ENCODE results near the gene MYO1E. TPM values are rescaled to one million over a fixed set of nuclear protein-coding genes. Genes with fewer than 3 reads are reported as not detected.
"Not testable (repeated sequence)": the region's sequence is repeated elsewhere in the genome, so short reads cannot be mapped to it uniquely, and the experiment has no call there.

MYO1E gene
- total RNA-seq, 1 donor = 93.5 TPM

DNA sequence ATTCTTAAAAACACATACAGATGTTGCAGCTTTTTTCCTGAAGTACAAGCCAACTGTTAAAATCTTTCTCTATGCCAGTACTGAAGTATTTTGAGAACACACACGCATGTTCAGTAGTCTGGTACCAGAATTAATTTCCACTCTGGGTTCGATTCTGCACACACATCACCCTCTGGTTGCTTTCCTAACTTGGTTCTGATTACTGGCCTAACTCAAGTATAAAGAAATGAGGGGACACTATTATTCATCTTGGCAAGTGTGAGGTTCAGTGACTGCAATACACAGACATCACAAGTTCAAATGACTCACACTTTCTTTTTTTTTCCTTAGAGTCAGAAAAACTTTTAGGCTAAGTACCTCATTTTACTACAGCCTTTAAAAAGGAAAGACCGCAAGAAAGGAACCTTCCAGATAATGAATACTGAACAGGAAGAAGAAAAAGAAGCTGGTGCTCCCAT, 203.4 kb downstream of the MYO1E start:
- peak; percentile 94 for DNase-seq (ENCODE audit: low read depth)
- H3K4me3 ChIP-seq (ENCODE audit: low read depth, low read length) = no peak overlapping the region
- TF ChIP-seq, protein P1, sequence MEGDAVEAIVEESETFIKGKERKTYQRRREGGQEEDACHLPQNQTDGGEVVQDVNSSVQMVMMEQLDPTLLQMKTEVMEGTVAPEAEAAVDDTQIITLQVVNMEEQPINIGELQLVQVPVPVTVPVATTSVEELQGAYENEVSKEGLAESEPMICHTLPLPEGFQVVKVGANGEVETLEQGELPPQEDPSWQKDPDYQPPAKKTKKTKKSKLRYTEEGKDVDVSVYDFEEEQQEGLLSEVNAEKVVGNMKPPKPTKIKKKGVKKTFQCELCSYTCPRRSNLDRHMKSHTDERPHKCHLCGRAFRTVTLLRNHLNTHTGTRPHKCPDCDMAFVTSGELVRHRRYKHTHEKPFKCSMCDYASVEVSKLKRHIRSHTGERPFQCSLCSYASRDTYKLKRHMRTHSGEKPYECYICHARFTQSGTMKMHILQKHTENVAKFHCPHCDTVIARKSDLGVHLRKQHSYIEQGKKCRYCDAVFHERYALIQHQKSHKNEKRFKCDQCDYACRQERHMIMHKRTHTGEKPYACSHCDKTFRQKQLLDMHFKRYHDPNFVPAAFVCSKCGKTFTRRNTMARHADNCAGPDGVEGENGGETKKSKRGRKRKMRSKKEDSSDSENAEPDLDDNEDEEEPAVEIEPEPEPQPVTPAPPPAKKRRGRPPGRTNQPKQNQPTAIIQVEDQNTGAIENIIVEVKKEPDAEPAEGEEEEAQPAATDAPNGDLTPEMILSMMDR (IDR thresholded peaks at IDR 0.05; ENCODE audit: insufficient read depth, low read length) = no peak

DNA sequence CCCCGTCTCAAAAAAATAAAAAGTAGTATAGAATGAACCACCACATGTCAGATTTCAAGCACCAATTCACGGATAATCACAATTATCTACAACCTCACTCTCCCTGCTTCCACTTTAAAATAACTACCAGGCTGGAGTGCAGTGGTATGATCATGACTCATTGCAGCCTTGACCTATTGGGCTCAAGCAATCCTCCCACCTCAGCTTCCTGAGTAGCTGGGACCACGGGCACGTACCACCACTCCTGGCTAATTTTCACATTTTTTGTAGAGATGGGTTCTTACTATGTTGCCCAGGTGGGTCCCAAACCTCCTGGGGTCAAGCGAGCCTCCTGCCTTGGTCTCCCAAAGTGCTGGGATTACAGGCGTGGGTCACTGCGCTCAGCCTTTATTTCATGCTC, 204.1 kb downstream of the MYO1E start:
- TF ChIP-seq, protein P1 (IDR thresholded peaks at IDR 0.05; ENCODE audit: insufficient read depth, low read length) = no peak
- DNase-seq (ENCODE audit: low read depth) = peak; percentile 40
- no peak overlapping the region for H3K4me3 ChIP-seq (ENCODE audit: low read depth, low read length)

DNA sequence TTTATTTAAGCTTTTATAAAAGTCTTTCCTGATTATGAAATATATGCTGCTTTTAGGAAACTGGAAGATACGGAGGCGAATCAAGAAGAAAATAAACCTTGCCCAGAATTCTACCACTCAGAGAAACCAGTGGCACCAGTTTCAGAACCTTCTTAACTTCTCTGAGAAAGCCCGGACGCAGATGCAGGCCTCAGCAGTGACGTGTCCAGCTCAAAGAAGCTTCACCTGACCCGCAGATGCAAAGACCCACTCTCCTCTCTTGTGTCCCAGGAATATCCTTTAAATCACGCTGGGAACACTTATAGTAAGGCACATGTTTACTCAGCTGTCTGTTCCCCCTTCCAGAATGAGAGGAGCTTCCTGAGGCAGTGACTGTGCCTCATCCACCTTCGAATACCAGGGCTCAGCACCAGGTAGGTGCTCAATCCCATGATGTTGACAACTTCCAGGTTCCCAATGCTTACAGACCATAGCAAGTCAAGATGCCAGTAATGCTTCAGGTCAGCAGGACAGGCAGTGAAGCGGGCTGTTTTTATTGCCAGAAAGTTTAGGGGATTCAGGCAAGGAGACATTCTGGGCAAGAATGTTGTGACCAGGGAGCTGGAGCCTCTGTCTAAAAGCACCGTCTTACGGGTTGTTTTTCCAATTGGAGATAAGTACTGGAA, 205.9 kb downstream of the MYO1E start:
- TF ChIP-seq, protein P1 (IDR thresholded peaks at IDR 0.05; ENCODE audit: insufficient read depth, low read length) = no peak
- DNase-seq (ENCODE audit: low read depth) = no peak
- no peak overlapping the region for H3K4me3 ChIP-seq (ENCODE audit: low read depth, low read length)

DNA sequence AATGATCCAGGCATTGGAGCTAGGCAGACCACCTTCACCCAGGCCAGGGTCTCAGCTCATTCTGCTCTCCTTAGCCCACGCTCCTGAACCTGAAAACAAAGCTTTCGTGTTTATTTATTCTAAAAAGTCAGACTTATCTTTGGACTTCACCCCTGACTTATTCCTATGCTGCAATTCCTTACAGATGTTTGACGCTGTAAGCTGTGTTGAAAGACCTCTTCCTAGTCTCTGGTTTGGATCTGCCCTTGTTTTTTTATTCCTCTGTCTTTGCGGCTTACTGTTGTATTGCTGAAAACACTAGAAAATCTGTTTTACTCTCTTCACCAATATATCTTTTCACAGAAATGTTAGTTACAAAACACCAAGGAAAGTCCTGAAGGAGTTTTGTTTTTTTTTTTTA, 206.5 kb downstream of the MYO1E start:
- peak; percentile 38 for DNase-seq (ENCODE audit: low read depth)
- H3K4me3 ChIP-seq (ENCODE audit: low read depth, low read length) = no peak overlapping the region
- TF ChIP-seq, protein P1 (IDR thresholded peaks at IDR 0.05; ENCODE audit: insufficient read depth, low read length) = no peak

DNA sequence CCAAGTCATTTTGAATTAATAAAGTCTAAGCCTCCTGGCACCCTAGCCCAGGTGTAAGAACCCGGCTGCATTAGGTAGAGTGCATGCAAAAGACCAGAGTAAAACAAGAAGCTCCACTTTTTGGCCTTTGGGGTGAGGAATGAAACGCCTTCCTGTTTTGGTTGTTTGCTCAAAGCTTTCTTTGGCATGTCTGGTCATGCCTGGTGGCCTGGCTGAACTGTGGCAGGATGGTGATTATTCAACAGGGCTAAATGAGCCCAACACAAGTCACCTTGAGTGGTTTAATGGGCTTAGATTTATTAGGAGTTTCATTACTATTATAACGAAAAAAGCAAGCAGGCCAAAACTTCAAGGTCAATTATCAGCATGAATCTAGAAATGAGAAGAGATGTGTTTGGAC, 206.9 kb downstream of the MYO1E start:
- DNase-seq (ENCODE audit: low read depth) = peak; percentile 16
- TF ChIP-seq, protein P1 (IDR thresholded peaks at IDR 0.05; ENCODE audit: insufficient read depth, low read length) = no peak

DNA sequence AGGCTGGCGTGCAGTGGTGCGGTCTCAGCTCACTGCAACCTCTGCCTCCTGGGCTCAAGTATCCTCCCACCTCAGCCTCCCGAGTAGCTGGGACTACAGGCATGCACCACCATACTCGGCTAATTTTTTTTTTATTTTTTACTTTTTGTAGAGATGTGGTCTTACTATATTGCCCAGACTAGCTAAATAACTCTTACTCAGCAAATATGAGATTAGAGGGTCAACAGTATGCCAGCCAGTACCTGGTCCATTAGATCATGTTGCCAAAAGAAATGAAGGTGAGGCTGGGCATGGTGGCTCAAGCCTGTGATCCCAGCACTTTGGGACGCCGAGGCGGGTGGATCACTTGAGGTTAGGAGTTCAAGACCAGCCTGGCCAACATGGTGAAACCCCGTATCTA, 210.6 kb downstream of the MYO1E start:
- DNase-seq (ENCODE audit: low read depth); H3K4me3 ChIP-seq (ENCODE audit: low read depth, low read length): not testable (repeated sequence)

More for the DNA sequence above, 206.9 kb downstream of the MYO1E start:
- H3K4me3 ChIP-seq (ENCODE audit: low read depth, low read length) = no peak overlapping the region

DNA sequence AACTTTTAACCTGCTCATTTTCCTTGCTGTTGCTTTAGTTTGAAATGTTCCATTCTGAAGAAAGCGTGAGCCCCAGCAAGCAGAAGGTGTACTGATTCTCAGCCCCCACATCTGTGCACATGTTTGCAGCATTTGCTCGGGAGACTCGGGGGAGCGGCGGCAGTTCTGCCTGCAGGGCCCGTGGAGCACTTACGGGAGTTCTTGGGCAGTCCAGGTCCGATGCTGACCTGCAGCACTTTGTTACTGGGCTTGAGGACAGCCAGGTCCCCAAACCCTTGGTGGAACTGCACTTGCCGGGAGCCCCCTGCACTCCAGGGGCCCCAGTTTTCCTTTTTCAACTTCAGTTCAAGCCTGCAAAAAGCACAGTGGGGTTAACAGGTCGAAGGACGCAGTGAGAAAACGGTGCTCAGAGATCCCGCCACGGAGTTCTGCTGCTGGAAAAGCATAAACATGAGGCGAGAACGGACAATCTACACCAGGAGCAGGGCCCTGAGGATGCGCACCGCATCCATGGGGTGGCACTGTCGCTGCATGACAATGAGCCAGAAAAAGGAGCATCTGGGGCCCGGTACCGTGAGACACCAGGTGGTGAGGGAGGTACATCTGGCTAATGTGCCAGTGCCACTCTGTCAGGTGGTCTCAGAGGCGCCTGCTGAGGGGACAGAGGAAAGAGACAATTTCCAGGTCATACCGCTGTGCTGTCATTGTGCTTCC, 211.6 kb downstream of the MYO1E start:
- TF ChIP-seq, protein P1 (IDR thresholded peaks at IDR 0.05; ENCODE audit: insufficient read depth, low read length) = peak; percentile 48
- H3K4me3 ChIP-seq (ENCODE audit: low read depth, low read length) = no peak overlapping the region
- no peak for DNase-seq (ENCODE audit: low read depth)

All from fibroblast of the aortic adventitia (primary cell).